ENCODE measurements around the gene BABAM1. TPM values are rescaled to one million over a fixed set of nuclear protein-coding genes. Genes with fewer than 3 reads are reported as not detected.

The BABAM1 gene
- total and polyA plus RNA-seq, 9 of the 15 experiments (the other 6 are each of a cell fraction or from before 2014, with no cell fraction given) = 14.7 to 160 (median 113) TPM

DNA sequence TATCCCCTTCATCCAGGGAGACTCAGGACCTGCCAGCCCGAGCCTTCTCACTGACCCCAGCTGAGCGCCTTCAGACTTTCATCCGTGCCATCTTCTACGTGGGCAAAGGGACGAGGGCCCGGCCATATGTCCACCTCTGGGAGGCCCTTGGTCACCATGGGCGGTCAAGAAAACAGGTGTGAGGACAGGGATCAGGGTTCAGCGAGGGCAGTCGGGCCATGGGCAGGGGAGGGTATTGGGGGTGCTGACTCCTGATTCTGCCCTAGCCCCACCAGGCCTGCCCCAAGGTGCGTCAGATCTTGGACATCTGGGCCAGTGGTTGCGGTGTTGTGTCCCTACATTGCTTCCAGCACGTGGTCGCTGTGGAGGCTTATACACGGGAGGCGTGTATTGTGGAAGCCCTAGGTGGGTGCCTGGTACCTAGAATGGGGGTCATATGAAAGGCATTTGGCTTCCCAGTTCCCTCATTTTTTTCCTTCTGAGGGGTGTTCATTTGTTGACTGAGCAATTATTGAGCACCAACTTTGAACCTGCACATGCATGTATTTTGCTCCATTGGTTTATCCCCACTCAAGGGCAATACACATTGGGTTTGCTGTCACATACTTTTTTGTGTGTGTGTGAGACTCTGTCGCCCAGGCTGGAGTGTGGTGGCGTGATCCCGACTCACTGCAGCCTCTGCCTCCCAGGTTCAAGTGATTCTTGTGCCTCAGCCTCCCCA, 18.3 kb downstream of the BABAM1 start (continued):
- TF ChIP-seq, protein P1, sequence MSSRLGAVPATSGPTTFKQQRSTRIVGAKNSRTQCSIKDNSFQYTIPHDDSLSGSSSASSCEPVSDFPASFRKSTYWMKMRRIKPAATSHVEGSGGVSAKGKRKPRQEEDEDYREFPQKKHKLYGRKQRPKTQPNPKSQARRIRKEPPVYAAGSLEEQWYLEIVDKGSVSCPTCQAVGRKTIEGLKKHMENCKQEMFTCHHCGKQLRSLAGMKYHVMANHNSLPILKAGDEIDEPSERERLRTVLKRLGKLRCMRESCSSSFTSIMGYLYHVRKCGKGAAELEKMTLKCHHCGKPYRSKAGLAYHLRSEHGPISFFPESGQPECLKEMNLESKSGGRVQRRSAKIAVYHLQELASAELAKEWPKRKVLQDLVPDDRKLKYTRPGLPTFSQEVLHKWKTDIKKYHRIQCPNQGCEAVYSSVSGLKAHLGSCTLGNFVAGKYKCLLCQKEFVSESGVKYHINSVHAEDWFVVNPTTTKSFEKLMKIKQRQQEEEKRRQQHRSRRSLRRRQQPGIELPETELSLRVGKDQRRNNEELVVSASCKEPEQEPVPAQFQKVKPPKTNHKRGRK (tag; IDR thresholded peaks at IDR 0.05) = no peak
- TF ChIP-seq ZFP36 (IDR thresholded peaks at IDR 0.05; ENCODE audit: low read depth, low read length, partially characterized antibody) (peak; percentile 67), MBD2 (IDR thresholded peaks at IDR 0.05; ENCODE audit: borderline replicate concordance, low read depth) (no peak), ZNF354B (CRISPR knock-in tag; IDR thresholded peaks at IDR 0.05) (no peak), HDAC2 (IDR thresholded peaks at IDR 0.05) (peak; percentile 42; the same call in 1 of the 2 replicates), MAZ (CRISPR knock-in tag; conservative IDR thresholded peaks at IDR 0.05 in 1 of 2, IDR thresholded peaks at IDR 0.05 in 1 of 2) (no peak), ZC3H8 (IDR thresholded peaks at IDR 0.05) (no peak), NONO (IDR thresholded peaks at IDR 0.05; ENCODE audit: low read depth in 2 of 2, low read length in 1 of 2) (no peak), ZNF696 (CRISPR knock-in tag; conservative IDR thresholded peaks at IDR 0.05) (no peak), SMAD1 (IDR thresholded peaks at IDR 0.05; ENCODE audit: low read depth, low read length, partially characterized antibody) (no peak), ZKSCAN8 (CRISPR knock-in tag; IDR thresholded peaks at IDR 0.05) (peak; percentile 99), ZNF175 (CRISPR knock-in tag; IDR thresholded peaks at IDR 0.05; ENCODE audit: low read depth) (no peak), CSDE1 (IDR thresholded peaks at IDR 0.05) (no peak), KLF6 (CRISPR knock-in tag; IDR thresholded peaks at IDR 0.05; ENCODE audit: borderline replicate concordance) (no peak), ARID1B (IDR thresholded peaks at IDR 0.05) (no peak), RCOR1 (IDR thresholded peaks at IDR 0.05; ENCODE audit: borderline replicate concordance in 1 of 2, low read depth in 2 of 2, low read length in 2 of 2) (peak in 1 of 2 experiments; percentile 70; a peak in 1 of 4 replicates), RBM25 (IDR thresholded peaks at IDR 0.05; ENCODE audit: low read depth, low read length, severe bottlenecking) (no peak), HDAC1 (IDR thresholded peaks at IDR 0.05) (peak in 1 of 2 experiments; percentile 39; a peak in 1 of 4 replicates), SMARCA5 (IDR thresholded peaks at IDR 0.05) (0 out of 2 replicates have a peak, but pooled peaks have one; percentile 14), ZFPM2 (CRISPR knock-in tag; IDR thresholded peaks at IDR 0.05) (no peak)
- TF ChIP-seq, protein P2, sequence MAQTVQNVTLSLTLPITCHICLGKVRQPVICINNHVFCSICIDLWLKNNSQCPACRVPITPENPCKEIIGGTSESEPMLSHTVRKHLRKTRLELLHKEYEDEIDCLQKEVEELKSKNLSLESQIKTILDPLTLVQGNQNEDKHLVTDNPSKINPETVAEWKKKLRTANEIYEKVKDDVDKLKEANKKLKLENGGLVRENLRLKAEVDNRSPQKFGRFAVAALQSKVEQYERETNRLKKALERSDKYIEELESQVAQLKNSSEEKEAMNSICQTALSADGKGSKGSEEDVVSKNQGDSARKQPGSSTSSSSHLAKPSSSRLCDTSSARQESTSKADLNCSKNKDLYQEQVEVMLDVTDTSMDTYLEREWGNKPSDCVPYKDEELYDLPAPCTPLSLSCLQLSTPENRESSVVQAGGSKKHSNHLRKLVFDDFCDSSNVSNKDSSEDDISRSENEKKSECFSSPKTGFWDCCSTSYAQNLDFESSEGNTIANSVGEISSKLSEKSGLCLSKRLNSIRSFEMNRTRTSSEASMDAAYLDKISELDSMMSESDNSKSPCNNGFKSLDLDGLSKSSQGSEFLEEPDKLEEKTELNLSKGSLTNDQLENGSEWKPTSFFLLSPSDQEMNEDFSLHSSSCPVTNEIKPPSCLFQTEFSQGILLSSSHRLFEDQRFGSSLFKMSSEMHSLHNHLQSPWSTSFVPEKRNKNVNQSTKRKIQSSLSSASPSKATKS (CRISPR knock-in tag; IDR thresholded peaks at IDR 0.05) = no peak
- TF ChIP-seq, protein P3, sequence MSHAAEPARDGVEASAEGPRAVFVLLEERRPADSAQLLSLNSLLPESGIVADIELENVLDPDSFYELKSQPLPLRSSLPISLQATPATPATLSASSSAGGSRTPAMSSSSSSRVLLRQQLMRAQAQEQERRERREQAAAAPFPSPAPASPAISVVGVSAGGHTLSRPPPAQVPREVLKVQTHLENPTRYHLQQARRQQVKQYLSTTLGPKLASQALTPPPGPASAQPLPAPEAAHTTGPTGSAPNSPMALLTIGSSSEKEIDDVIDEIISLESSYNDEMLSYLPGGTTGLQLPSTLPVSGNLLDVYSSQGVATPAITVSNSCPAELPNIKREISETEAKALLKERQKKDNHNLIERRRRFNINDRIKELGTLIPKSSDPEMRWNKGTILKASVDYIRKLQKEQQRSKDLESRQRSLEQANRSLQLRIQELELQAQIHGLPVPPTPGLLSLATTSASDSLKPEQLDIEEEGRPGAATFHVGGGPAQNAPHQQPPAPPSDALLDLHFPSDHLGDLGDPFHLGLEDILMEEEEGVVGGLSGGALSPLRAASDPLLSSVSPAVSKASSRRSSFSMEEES (CRISPR knock-in tag; IDR thresholded peaks at IDR 0.05) = no peak

Measured in K562 (cell line).